Medulla oblongata (tissue), 1 donor: ENCODE data around the gene PTPN4.

Experiments used
- DNase-seq: peaks from one replicate; pipeline ENCODE4 v3.0.0-alpha.2; 2015; ENCODE audit errors: extremely low spot score

The PTPN4 gene

DNA sequence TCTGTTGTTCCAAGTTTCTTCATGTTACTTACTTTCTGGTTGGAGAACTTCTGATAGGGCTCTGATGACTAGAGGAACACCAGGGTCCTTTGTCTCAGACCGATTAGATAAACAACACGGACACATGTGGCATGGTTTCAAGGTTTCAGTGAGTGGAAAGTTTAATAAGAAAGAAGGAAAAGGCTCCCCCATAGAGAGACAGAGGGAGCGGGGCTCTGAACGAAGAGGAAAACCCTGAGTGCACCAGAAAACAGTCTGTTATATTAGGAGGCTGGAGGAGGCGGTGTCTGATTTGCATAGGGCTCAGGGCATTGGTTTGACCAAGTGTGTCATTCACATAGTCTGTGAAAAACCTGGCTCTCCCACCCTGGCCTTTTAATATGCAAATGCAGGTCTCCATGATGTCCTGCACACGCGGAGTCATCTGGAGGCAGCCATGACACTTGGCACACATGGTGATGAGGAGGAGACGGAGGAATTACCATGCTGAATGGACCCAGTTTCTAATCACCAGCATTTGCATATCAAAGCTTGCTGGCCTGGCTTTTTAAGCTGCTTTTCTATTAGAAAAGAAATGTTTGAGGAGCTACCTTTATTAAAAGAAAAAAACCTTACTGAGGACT is 94.2 kb downstream of the PTPN4 start:
- DNase-seq, result no peak

DNA sequence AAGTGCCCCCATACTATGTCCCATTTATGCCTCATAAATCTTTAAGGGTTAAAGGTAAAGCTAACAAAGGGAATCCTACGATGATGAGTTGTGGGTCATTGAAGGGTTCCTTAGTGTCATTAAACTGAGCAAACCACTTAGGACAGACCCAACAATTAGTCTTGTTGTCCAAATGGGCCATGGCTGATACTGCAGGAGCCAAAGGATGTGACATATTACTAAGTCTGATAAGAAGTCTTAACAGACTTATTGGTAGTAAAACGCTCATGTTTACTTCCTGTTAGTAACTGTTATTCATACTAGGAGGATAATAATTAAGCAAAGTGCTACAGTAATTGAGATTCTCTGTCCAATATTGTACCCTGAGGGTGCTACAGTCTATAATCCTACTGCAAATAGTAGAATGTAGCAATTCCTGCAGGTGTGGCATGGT is 96.8 kb downstream of the PTPN4 start:
- no peak for DNase-seq

DNA sequence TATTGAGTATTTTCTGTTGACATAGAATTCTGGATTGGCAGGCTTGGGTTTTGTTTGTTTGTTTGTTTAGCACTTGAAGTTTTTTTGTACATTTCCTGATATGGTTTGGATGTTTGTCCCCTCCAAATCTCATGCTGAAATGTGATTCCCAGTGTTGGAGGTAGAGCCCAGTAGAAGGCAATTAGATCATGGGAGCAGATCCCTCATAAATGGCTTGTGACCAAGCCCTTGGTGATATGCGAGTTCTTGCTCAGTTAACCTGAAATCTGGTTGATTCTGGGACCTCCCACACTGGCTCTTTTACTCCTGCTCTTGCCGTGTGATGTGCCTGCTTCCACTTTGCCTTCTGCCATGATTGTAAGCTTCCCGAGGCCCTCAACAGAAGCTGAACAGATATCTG is 98.0 kb downstream of the PTPN4 start:
- no peak for DNase-seq

DNA sequence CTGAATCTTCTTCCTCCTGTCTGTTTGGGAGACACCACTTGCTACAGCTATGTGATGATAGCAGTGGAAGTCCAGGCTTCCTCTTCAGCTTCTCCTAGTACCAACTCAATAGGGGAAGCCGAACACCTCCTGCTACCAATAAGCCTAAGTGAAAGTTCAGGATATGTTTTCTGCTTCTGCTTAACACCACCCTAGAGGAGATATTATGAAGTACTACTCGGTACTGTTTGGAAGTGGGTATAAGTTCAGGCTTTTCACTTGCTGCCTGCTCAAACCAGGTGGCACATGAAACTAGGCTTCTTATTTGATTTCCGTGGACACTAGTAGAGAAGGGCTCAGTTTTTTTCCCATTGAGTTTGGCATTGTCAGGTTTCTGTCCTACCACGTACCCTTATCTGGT is 99.8 kb downstream of the PTPN4 start:
- DNase-seq, result no peak

DNA sequence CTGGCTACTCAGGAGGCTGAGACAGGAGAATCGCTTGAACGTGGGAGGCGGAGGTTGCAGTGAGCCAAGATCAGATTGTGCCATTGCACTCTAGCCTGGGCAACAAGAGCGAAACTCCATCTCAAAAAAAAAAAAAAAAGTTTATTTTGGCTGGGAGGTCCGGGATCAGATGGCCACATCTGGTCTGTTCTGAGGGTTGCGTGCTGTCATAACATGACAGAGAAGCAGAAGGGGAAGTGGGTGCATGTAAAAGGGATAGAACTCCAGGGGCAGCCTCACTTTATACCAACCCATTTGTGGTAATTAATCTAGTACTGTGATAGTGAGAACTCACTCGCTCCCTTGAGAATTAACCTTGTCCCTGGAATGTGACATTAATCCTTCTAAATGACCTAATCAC is 101.2 kb downstream of the PTPN4 start:
- no peak for DNase-seq

DNA sequence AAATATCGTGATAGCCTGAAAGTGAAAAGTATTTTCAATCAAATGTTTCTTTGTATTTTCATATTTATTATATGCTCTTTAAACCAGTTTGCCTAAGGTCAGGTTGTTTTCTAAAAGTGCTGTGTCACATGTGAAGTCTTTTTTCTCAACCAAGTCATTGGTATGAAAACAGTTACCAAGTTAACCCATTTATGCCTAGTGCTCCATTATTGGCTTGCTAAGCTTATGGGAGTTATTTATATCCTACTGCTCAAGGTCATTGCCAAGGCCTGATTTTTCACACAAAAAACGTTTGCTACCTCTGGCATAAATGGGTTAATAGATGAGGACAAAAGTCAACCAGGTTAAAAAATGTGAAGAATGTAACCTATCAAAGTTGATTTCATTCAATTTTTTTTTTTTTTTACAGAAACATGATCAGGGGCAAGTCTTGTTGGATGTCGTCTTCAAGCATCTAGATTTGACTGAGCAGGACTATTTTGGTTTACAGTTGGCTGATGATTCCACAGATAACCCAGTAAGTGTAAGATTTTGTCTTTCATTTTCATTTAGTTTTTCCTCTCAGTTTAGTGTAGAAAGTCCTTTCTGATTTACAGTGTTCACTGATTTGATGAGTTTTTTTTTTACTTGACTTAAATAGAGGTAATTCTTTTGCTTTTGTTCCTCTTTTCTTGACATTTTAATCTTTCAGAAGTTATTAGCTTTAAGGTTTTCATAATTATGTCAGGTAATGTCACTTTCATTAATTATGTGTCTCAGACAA is 102.6 kb downstream of the PTPN4 start:
- no peak for DNase-seq

DNA sequence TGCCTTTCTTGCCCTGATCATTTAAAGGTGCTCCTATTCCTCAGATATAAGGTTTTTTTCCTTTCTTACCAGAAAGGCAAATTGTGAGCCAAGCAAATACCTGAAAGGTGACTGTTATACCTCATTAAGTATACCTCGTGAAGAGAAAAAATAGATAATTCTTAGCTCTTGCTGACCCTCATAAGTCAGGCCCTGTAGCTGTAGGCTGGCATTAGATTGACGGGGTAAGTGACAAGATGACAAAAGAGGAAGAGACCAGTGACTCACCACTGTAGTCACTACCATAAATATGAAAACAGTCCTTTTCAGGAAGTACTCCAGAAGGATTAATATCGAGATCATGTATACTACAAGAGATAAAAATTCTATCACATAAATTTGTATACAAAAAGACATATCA is 104.6 kb downstream of the PTPN4 start:
- no peak for DNase-seq

DNA sequence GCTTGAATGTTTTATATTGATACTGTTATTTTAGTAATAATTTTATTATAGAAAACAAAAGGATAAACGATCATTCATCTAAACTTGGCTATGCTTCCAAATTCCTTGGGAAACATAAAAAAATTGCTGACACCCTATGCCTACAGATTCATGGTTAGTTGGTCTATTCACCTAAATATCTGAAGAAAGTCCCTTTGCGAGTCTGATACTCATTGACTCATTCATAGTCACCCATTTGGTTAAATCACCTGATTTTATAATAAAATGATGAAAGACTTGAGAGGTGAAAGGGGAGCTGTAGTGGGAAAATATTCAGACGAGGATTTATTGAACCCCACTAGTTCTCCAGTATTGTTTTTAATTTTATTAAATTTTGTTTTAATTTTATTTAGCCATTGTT is 112.0 kb downstream of the PTPN4 start:
- DNase-seq, result no peak

DNA sequence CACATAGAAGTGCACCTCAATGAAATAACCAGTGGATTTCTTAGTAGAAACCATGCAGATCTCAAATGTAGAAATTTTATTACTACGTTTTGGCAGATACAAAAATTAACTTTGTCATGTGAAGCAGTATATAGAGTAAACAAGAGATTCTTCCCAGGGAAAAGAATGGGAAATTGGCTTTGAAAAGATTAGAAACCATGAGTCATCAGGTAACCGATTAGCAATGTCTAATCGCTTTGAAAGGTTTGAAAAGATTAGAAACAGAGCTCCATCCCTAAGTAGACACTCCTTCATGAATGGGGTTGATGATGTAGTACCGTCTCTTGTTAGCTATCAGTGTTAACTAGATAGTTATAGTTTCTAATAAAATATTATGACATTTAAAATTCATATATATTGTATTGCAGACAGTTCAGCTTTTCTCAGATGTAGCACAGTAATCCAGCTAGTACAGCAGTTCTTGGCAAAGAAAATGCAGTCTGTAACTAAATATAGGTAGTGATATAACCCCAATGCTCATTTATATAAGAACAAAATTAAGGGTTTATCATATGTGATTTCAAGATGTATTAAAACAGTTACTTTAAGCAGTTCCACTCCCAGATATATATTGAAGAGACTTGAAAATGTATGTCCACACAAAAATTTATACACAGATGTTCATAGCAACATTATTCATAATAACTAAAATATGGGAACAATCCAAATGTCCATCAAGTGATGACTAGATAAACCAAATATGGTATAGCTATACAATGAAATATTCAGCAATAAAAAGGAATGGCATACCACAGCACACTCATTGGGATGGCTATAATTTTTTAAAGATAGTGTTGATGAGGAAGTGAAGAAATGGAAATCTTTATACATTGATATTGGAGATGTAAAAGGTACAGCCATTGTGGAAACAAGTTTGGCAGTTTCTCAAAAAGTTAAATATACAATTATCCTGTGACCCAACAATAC is 113.9 kb downstream of the PTPN4 start:
- DNase-seq, result no peak

DNA sequence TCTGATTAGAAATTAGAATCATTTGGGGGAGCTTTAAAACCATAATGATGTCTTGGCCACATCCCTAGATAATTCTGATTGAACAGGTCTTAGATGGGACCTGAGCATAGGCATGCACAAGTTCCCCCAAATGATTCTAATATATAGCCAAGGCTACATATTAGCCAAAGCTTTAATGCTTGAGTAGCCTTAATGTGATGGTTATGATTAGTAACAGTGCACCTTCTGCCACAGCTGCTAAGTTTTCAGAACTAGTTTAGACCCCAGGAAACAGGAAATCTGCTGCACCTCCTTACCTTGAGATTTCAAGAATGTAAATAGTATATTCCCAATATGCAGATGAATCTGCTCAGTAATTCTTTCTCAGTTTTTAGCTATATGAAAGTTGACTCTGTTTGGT is 119.8 kb downstream of the PTPN4 start:
- DNase-seq, result no peak

DNA sequence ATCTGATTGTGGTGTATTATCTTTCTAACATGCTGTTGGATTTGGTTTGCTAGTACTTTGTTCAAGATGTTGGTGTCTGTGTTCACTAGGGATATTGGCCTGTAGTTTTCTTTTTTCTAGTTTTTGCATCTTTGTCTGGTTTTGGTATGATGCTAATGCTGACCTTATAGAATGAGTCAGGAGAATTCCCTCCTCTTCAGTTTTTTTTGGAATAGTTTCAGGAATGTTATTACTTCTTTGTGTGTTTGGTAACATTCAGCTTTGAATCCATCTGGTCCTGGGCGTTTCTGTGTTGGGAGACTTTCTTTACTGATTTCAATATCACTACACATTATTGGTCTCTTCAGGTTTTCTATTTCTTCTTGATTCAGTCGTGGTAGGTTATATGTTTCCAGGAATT is 129.0 kb downstream of the PTPN4 start:
- DNase-seq, result no peak

DNA sequence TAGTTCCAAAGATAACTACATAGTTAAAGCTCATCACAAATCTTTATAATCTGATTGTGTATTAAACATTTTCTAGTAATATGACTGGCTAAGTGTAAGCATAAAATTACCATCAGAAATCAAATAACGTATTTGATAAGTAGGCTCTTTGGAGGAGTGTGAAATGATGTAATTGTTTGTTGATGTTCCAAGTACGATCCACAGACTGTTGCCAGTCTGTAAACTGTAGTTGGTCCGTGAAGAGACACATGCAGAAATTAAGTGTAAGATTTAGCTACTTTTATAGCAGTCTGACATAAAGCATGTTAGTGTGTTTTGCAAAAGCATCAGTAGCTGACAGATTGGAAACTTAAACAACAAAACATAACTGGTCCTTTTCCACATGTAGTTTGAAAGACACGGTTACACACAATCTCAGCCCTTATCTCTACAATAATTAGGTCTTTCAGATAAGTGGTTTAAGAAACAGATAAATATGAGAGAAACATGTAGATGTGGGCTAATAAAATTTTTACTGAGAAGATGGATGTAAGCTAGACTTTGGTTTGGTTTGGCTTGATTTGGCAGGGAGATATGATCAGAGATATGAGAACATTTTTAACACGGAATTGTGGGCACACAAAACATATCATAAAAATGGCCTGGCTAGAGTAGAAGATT is 138.1 kb downstream of the PTPN4 start:
- DNase-seq, result no peak

DNA sequence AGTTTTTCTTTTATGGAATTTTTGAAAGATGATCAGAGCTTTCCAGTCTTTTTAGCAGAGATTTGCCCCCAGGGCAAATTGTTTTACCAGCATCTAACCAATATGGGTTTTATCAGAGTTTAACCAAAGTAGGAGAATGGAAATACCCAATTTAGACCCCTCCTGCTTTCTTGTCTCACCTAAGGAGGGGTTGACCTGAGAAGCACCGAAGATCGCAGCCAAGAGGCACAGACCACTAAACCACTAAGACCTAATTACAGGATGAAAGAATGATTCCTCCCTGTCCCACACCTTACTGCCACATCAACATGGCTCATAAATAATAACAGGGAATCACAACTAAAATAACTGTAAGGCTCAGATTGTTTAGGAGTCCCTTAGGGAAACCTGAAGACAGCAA is 141.3 kb downstream of the PTPN4 start:
- DNase-seq, result no peak

DNA sequence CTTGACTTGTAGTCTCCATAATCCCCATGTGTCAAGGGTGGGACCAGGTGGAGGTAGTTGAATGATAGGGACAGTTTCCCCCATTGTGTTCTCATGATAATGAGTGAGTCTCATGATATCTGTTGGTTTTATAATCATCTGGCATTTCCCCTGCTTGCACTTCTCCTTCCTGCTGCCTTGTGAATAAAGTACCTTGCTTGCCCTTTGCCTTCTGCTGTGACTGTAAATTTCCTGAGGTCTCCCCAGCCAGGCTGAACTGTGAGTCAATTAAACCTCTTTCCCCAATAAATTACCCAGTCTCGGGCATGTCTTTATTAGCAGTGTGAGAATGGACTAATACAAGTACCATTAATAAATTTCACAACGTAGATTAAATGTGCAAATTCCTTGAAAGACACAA is 150.8 kb downstream of the PTPN4 start:
- DNase-seq, result no peak

DNA sequence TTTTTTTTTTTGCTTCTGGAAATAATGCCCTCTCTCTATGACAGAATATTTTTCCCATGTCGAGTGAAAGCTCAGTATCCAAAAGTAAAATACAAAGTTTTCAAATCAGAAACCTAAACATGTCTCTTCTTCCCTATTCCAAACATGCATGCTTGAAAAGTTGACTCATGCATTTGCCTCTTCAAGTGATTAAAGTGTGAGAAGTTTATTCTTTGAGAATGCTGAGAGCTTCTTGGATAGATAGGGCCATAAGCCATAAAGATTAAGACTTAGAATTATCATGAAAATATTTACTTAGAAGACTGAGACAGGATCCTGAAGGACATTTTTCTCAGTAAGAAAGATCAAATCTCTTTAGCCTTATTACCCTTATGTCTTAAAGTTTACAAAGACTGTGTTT is 154.5 kb downstream of the PTPN4 start:
- DNase-seq, result no peak

DNA sequence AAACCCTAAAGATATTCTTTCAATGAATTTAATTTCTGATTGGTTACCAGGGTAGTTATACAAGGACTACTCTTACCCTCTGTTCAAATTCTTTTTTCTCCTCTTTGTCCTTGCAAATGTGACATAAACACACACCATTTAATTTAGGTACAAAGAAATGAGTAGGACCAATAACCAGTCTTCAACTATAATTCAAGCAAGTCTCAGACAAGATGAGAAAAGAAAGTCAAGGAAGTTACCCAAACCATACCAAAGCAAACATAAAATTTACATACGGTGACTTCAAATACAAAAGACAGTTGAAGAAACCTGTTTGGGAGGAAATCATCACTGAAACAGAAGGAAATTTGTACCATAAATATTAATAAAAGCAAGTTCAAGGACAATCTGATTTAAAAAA is 162.1 kb downstream of the PTPN4 start:
- no peak for DNase-seq

DNA sequence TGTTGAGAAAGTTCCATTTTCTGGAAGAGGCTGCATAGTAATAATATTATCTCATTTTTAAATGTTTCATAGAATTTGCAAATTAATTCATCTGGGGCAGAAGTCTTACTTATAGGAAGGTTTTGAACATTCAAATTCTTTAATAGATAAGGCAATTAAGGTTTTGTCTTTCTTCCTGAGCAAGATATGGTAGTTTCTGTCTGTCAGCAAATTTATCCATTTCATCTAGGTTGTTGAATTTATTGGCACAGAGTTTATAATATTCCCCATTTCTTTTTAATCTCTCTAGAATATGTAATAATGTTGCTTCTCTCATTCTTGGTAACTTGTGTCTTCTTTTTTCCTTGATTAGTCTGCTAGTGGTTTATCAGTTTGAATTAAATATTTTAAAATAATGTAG is 163.0 kb downstream of the PTPN4 start:
- DNase-seq, result no peak

DNA sequence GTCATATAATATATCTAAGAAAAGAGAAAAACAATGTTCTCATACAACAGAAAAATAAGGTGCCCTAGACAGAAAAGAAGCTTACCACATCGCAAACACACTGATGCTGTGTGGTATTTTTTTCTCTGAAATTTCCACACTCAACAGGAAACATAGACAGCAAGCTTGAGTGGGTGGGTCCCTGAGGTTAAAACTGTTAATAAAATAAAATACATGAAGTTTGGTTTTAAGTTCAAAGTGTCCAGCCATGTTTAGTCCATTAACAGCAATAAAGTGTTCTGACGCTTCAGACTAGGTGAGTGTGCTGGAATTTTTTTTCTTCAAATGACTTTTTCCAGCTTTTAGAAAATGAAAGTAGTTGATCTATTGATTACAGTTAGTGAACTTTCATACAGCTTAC is 169.8 kb downstream of the PTPN4 start:
- DNase-seq, result no peak

DNA sequence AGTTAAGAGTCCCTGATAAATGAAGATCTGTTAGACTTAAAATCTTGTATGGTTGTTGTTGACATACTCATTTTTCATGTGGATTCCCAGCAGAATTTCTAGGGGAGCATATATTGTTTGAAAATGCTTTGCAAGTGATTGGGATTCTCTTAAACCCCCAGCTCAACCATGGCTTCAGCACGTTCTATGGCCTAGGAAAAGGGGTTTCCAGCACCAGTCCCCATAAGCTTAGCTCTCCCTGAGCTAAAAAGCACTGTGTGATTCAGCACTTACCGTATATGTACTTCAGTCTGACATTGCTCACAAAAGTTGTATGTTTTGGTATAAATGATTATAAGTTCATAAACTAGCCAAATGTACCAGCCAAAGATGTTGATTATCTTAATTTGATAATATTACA is 173.1 kb downstream of the PTPN4 start:
- no peak for DNase-seq

DNA sequence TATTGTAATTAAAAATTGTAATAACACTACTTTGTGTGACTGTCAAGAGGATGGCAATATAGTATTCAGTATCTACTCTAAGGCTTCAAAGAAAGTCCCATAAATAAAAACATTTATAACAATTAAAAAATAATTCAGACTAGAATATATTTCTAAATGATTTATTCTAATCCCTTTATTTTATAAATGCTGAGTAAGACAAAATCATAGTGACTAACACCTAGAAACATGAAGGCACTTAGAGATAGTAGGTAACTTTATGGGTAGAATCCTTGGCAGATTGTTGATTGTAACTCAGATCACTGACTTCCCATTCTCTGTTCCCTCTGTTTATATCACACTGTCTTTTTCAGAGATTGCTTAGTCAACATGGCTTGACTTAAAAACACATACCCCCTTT is 174.6 kb downstream of the PTPN4 start:
- no peak for DNase-seq

DNA sequence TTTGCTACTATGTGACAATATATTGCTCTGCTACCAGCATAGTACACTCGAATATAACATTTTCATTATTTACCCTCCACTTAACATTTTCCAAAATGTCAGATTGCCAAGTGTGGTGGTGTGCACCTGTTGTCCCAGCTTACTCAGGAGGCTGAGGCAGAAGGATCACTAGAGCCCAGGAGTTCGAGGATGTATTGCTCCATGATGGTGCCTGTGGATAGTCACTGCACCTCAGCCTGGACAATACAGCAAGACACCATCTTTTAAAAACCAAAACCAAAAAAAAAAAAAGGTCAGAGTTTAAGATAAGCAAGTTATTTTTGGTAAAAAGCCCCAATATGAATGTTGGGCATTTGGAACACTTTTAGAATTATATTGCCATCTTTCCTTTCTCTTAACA is 178.0 kb downstream of the PTPN4 start:
- DNase-seq, result no peak

DNA sequence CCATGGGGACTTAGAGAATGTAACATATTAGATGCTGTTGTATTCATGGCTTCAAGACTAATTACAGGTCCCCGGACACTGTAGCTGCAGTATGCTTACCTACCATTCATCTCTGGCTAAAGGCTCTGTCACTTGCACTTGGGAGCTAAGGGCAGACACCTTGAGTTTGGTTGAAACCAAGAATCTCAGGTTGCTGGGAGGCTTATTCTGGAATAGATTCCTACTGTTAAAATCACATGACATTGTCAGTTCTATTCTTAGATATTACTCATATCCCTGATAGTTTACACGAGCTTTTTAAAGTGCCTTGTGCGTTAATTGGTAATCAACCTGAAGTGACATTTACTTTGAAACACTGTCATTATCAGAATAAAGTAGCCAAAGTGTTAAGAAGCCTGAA is 180.2 kb downstream of the PTPN4 start:
- no peak for DNase-seq
